NCI-H146 (cell line): Measurements from ENCODE around the gene DNM3.

Source experiments
- DNase-seq: peaks from one replicate; lab custom pipeline; 2025; lab: John Stamatoyannopoulos, UW

Gene DNM3

DNA sequence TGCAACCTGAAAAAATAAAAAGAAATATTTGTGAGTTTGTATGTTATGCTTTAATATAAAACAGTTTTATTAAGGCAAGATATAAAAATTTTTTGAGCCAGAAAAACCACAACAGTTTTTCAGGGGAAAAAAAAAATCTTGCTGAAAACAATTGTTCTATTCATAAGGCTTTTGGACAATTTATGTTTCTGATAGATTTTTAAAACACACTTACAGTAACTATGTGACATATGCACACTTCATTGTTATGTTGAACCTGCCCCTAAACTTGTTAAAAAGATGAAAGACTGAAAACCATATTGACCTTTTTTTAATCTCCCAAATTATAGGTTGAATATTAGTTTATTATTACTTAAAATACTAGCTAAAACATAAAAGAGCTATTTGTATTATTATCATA lies 299.3 kb downstream of the DNM3 start:
- DNase-seq: no peak

GRCh38 chr1:172141341-172141881 lies 300.1 kb downstream of the DNM3 start:
- DNase-seq: no peak

- no peak for DNase-seq
Measured at GRCh38 chr1:172142324-172142723, 301.0 kb downstream of the DNM3 start.

DNA sequence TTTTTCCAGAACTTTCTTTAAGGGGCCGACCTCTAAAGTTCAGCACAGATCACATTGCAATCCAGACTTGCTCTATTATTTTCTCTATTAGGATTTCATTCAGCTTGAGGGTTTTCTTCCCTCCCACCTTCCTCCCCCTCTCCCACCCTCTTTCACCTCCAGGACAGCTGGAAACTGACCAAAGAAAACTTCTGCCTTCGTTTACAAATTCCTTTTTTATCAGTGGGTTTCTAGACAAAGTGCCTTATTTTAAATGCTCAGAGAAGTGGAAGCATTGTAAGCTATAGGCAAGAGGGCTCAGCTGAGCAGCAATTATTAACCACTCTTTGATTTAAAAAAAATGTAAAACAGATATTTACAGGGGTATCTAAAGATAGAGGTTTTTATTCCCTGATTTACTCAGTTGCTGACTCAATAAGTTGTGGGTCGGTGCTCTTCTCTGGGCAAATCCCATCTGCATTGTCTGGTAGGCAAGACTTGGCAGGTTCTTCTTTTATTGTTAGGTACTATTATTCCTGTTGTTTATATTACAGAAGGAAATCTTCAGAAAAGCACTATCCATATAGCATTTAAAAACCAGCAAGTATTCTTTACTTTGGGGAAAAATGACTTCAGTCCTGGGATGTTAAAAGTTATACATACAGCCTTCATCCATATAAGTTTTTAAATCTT lies 302.2 kb downstream of the DNM3 start:
- DNase-seq: no peak

DNA sequence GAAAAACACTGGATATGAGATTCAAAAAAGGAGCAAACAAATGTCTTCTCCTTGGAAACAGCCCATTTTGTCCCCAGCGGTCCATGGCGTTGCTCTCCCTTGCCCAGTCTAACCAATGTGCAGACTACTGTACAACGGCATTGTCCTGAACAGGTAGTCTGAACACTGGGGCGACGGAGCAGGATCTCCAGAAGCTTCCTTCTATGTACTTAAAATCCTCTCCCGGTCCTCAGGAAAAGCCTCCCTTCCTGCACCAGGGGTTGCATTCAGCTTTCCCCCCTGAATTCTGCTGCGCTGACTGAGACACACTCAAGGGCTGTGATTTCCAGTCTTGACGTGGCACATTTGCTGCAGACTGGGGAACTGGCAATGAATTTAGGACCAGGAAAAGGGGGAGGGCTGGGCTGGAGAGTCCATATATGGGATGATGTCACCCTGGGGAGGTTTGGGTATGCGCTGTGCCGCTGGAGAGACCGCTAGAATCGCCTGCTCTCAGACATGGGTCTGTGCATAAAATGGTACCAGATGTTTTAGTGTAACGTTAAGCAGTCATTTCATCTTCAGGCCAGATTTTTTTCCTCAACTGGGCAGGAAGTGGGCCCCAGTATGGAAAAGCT lies 303.3 kb downstream of the DNM3 start:
- DNase-seq: no peak

- DNase-seq: no peak
Measured at GRCh38 chr1:172145231-172145651, 303.9 kb downstream of the DNM3 start.

- no peak for DNase-seq
Measured at GRCh38 chr1:172145656-172146055, 304.4 kb downstream of the DNM3 start.

- no peak for DNase-seq
Measured at GRCh38 chr1:172146141-172146850, 305.0 kb downstream of the DNM3 start.

DNA sequence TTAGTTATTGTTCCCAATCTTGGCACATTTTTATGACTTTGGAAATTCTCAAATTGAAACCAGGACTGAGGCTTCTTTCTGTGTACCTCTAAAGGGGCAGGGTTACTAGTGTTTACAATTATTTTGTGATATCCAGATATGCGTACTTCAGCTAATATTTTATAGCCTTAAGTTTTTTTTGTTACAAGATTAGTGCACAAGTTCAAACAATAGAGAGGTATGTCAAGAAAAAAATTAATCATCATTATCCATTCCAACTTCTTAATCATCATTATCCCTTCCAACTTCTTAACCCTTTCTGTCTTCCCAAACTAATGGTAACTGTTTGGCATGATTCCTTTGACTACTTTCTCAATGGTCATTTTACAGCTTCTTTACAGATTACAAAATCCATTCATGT lies 306.2 kb downstream of the DNM3 start:
- no peak for DNase-seq

GRCh38 chr1:172148213-172148612 lies 306.9 kb downstream of the DNM3 start:
- no peak for DNase-seq

DNA sequence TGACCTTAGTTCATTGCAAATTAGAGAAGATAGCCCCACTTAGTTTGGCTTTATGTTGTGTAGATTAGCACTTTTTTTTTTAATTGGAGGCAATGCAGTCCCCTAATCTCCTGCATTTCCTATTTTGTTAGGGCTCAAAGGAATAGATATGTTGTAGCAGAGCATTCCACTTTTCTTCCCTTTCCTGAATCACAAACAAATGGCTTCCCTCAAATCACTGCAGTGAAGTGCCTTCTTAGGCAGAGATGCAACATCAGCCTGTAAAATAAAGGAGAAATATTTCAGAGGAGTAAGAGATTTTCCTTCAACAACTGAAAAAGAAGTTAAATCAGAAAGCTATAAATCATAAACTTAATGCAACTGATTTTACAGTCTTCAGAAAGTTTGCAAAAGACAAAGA lies 307.4 kb downstream of the DNM3 start:
- DNase-seq: no peak

DNA sequence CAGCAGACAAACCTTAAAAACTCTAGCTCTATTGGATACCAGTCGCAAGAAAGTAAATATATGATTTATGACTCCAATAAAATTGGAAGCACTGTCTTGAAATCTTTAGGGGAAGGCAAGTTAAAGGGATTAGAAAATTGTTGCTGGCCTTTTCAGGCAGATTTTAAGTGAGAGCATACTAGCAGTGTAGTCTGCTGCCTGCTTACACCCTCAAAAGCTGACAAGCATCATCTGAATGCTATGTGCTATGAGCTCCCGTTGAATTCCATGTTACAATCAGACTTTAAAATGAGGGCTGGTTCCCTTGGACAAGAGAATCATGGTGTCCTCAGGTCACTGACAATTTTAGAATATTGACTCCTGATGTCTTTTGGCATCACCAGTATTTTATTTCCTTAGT lies 308.0 kb downstream of the DNM3 start:
- no peak for DNase-seq

DNA sequence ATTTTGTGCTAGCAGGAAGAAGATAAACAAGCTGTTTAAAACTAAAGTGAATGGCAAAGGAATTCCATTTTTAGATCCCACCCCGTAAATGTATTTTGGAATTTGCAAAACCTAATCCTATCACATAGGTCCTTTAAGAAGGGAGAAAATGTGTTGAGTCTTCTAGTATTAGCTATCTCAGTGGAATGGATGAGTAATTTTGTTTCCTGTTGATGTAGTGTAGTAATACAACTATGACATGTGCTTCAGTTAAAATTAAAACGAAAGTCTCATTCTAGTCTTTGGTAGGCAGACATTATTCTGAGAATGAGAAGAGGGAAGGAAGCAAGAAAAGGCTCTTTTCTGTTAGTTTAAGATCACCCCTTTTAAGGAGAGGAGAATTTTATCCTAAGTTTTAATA lies 313.3 kb downstream of the DNM3 start:
- no peak for DNase-seq

- no peak for DNase-seq
Measured at GRCh38 chr1:172155766-172156165, 314.5 kb downstream of the DNM3 start.

DNA sequence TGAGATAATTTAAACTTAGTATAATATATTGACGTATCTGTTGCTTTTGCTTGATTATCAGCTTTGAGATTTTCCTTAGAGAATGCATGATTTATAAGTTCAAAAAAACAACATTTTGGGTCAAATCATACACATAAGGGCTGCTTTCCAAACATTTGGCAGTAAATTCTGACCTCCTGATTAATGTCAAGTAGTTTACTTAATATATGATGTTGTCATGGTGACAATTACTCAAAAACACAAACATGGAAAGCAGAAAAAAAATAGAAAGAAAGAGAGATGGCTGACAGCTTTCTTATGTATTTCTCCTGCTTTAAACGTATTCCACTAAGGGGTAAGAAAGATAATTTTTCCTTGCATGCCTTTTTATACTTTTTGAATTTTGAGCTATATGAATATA lies 320.9 kb downstream of the DNM3 start:
- no peak for DNase-seq

DNA sequence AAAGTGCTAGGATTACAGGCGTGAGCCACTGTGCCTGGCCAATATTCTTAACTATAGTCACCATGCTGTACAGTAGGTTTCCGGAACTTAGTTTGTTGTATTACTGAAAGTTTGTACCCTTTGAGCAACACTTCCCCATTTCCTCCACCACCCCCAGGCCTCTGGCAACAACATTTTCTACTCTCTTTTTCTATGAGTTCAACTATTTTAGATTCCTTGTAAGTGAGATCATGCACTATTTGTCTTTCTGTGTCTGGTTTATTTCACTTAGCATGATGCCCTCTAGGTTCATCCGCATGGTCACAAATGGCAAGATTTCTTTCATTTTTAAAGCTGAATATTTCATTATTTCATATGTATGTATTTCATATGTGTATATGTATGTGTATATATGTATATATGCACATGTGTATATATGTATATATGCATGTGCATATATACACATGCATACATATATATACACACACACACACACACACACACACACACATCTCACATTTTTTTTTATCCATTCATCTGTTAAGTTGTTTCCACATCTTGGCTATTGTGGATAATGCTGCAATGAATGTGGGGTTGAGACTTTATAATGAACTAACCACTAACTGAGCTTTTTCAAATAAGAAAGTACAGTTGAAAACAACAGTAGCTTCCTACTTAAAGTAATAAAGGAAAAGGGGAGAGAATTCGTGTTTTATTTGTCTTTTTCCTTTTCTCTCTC lies 322.4 kb downstream of the DNM3 start:
- DNase-seq: no peak

DNA sequence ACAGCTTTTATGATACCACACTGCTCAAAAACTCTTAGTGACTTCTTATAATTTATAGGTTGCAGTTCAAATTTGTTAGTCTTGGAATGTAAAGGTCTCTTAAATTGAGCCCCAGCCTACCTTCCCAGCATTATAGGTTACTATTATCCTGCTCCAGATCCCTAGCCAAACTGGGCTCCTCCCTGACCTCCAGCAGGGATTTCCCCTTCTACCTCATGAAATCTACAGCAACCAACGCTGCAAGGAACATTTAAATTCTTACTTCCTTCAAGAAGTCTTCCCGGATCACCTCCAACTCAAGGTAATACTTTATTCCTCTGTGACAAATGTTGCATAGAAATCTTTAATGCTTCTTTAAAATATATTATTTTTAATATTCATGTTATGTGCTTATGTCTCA lies 324.1 kb downstream of the DNM3 start:
- no peak for DNase-seq

GRCh38 chr1:172167796-172168596 lies 326.7 kb downstream of the DNM3 start:
- peak; percentile 73 for DNase-seq

- no peak for DNase-seq
Measured at GRCh38 chr1:172168597-172168872, 327.2 kb downstream of the DNM3 start.

- DNase-seq: no peak
Measured at GRCh38 chr1:172169836-172170235, 328.5 kb downstream of the DNM3 start.

DNA sequence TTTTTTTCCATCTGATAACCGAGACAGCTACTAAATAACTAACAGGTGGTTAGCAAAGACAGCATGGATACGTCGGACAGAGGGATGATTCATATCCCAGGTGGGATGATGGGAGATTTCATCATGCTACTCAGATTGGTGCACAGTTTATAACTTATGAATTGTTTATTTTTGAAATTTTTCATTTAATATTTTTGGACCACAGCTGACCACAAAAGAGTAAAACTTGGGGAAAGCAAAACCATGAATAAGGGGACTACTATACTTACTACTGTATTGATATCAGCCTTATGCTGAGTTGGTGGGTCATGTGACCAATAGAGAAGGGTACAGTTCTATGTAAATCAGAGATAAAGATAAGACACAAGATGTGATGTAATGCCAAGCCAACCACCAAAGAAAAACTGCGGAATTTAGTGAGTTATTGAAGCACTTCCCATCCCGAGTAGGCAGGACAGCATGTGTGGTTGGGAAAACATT lies 331.1 kb downstream of the DNM3 start:
- no peak for DNase-seq

- no peak for DNase-seq
Measured at GRCh38 chr1:172176206-172176605, 334.9 kb downstream of the DNM3 start.
